Brain pericyte (primary cell): Measurements from ENCODE around the gene ACTN4.
"Not testable (repeated sequence)": the region's sequence is repeated elsewhere in the genome, so short reads cannot be mapped to it uniquely, and the experiment has no call there.

Experiments
- DNase-seq: peaks from one replicate; pipeline ENCODE4 v3.0.0-alpha.2; 2012; ENCODE audit warnings: low read depth, low spot score

ACTN4 gene

DNA sequence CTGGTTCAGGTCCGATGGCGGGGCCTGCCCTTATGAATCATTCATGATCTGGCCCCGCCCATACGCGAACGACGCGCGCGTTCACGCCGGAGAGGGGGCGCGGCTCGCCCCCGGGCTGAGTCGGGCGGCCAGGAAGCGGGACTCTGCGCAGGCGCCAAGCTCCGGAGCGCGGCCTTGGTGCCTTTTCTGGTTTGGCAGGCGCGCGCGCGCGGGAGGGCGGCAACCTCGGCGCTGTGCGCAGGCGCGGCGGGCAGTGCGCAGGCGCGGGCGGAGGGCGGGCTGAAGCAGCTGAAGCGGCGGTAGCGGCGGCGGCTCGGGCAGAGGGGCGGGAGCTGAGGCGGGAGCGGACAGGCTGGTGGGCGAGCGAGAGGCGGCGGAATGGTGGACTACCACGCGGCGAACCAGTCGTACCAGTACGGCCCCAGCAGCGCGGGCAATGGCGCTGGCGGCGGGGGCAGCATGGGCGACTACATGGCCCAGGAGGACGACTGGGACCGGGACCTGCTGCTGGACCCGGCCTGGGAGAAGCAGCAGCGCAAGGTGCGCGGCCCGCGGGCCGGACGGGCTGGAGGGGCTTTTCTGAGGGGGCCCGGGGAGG is at the start of gene ACTN4:
Gene ACTN4, plus strand, starts transcription at position 282 of the 598 bp plus-strand sequence. Its CDS starts 97 bp downstream, at position 379.
- DNase-seq, result peak; percentile 91

DNA sequence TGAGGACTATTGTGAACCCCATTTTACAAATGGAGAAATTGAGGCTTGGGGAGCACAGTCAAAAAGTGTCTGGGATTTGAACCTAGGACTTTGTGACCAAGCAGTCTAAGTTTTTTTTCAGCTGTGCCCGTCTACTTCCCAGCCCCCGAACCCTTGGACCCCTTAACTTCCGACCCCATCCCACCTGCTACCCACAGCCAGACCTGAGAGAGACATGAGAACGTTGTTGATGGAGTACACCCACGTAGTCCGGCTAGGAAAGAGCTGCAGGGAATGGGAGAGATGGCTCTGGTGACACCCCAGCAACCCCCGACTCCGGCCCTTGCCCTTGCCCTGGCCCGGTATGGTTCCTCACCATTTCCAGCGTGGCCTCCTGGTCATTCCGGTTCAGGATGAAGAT is 47.7 kb upstream of the ACTN4 start:
- DNase-seq, result no peak

DNA sequence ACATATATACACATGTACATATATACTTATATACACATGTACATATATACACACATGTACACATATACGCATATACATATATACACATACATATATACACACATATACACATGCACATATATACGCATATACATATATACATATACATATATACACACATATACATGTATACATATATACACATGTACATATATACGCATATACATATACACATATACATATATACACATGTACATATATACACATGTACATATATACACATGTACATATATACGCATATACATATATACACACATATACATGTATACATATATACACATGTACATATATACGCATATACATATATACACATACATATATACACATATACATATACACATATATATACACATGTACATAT is 44.6 kb upstream of the ACTN4 start:
- not testable (repeated sequence) for DNase-seq

DNA sequence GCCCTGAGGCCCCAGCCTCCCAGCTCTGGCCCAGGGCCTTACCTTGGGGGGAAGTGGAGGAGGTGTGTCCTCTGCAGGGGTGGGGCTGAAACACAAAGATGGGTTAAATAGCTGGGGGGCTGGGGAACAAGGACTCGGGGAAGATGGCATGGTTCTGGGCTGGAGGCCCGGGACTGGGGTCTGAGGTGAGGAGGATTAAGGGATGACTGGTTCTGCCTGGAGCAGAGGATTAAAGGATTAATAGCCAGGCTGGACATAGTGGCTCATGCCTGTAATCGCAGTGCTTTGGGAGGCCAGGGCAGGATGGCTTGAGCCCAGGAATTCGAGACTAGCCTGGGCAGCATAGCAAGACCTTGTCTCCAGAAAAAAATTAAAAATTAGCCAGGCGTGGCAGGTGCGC is 41.3 kb upstream of the ACTN4 start:
- no peak for DNase-seq

GRCh38 chr19:38614289-38614688 is 33.2 kb upstream of the ACTN4 start:
- no peak for DNase-seq

GRCh38 chr19:38615007-38615581 is 32.4 kb upstream of the ACTN4 start:
- DNase-seq, result no peak

- no peak for DNase-seq
Measured at GRCh38 chr19:38616265-38616664, 31.2 kb upstream of the ACTN4 start.

GRCh38 chr19:38617283-38617763 is 30.1 kb upstream of the ACTN4 start:
- no peak for DNase-seq

- DNase-seq, result no peak
Measured at GRCh38 chr19:38617764-38618589, 29.5 kb upstream of the ACTN4 start, which contains the start of gene MAP4K1. Gene MAP4K1 (minus strand): TSS chr19:38617953. CDS start chr19:38617895, 58 bp downstream.

GRCh38 chr19:38618590-38619360 is 28.7 kb upstream of the ACTN4 start, which contains the start of gene EIF3K:
Gene EIF3K (plus strand): TSS chr19:38619188. CDS start chr19:38619269, 81 bp downstream.
- peak; percentile 95 for DNase-seq

DNA sequence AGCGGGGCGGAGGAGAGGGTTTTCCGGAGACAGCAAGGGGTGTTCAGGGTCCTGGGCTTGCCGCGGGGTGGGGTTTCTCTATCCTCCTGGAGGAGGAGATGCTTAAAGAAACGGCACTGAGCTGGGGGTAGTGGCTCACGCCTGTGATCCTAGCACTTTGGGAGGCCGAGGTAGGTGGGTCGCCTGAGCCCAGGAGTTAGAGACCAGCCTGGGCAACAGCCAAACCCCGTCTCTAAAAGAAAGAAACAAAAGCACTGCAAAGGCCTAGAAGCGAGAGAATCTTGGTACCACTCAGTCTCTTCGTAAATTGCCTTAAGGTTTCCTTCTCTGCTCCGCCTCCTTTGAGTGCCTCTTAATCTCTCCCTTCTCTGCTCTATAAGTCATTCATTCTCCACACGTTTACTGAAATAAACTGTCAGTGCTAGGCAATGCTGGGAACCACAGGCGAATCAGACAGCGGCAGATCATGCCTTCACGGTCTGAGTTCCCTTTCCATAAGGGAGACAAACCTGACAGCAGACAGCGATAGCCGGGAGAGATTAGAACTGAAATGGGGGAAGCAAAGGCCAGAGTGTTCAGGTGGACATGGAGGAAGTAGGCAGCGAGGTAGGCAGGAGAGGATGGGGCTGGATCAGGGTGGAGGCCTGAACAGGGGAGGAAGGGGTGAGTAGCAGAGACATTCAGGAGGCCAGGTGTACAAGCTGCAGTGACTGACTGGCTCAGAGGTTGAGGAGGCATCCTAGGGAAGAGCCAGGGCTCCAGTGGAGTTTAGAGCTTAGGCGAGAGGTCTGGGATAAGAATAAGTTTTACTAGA is 27.9 kb upstream of the ACTN4 start:
- no peak for DNase-seq

DNA sequence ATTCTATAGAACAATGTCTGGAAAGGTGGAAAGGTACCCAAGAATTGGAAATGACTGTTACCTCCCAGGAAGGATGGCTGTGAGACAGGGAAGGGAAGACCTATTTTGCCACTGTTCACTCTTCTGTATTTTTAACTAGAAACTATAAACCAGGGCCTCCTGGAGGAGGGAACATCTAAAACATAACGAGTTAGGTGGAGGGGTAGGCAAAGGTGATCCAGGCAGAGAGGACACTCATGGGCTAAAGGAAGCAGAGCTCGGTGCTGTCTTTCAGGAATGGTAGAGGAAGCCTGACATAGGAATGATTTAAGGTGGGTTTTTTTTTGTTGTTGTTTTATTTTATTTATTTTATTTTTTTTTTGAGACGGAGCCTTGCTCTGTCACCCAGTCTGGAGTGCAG is 22.6 kb upstream of the ACTN4 start:
- DNase-seq, result no peak

DNA sequence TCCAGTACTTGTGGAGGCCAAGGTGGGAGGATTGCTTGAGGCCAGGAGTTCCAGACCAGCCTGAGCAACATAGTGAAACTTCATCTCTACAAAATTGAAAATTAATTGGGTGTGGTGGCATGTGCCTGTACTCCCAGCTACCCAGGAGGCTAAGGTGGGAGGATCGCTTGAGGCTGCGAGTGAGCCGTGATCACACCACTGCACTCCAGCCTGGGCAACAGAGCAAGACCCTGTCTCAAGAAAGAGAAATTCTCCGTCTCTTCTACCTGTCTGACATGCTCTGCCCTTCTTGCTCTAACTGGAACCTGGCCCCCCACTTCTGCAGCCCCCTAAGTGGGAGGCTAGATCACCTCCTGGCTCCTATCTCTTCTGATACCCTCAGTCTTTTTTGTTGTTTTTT is 21.0 kb upstream of the ACTN4 start:
- DNase-seq, result no peak

GRCh38 chr19:38629568-38629967 is 17.9 kb upstream of the ACTN4 start:
- DNase-seq, result no peak

GRCh38 chr19:38631301-38631700 is 16.1 kb upstream of the ACTN4 start:
- DNase-seq, result not testable (repeated sequence)

GRCh38 chr19:38631811-38632475 is 15.5 kb upstream of the ACTN4 start:
- not testable (repeated sequence) for DNase-seq

DNA sequence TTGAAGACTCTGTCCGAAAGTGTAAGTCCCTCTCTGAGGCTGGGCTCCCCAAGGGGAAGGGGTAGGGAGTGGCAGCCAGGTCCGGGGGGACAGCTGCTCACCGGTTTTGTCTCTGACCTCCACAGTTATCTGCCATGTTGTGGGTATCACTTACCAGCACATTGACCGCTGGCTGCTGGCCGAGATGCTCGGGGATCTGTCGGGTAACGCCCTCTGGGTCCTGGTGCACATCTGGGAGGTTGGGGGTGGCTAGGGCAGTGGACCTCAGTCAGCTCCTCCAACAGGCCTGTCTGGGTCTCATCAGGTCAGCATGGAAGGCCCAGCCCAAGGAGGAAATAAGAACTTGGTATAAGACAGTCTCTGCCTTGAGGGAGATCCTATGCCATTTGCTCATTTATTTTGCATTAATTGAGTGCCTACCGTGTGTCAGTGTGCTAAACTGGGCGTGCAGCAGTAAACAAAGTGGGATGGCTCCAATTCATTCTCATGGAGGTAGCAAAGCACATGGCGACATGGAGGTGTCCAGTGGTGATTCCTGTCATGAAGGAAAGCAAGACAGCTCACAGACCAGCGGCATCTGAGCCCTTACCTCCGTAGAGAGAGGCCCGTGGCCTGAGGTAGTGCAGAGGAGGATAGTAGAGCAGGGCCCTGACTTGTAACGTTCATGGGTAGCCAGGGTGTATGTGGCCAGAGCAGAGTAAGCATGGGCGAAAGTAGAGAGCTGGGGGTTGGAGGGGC is 14.8 kb upstream of the ACTN4 start:
- no peak for DNase-seq

DNA sequence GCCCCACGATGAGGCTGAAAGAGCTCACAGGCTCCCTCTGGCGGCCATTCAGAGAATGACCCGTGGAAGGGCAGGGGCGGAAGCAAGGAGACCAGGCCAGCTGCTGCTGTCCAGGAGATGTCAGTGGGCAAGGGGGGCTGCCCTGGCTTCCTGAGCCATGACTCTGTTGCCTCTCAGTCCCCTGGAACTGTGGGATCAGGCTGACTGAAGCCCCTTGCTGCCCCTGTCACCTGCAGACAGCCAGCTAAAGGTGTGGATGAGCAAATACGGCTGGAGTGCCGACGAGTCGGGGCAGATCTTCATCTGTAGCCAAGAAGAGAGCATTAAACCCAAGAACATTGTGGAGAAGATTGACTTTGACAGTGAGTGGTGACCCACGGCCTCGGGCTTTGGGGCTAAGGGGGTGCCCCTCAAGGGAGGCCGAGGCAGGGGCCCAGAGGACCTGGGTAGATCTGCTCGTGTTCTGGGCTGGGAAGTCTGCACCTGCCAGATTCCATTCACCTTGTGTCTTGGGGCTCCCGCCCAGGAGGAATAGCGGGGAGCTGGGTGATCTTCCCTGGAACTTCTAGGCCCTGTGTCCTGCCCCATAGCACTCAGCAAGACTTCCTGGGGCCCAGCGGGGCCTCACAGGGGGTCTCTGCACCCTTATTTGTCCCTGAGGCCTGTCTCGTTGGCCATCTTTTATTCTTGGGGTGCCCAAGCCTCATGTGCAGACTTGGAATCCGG is 12.5 kb upstream of the ACTN4 start:
- DNase-seq, result no peak
